Endodermal cell (in vitro differentiated cells): ENCODE measurements around the gene ARHGAP45. TPM values are rescaled to one million over a fixed set of nuclear protein-coding genes. Genes with fewer than 3 reads are reported as not detected.

Experiments
- DNase-seq: peaks from one replicate; pipeline ENCODE4 v3.0.0-alpha.2; 2017
- H3K27ac ChIP-seq: 2 replicates; pipeline ENCODE4 v1.5.1; 2013; ENCODE audit warnings: mild to moderate bottlenecking, low read depth, low read length, moderate library complexity
- H3K27me3 ChIP-seq: 2 replicates; pipeline ENCODE4 v1.6.1; 2013; ENCODE audit warnings: mild to moderate bottlenecking, low read length, moderate library complexity; ENCODE audit not compliant: insufficient read depth, control insufficient read depth, poor library complexity, severe bottlenecking
- H3K36me3 ChIP-seq: 2 replicates; pipeline ENCODE4 v1.7.0; 2013; ENCODE audit warnings: mild to moderate bottlenecking, low read length, moderate library complexity; ENCODE audit not compliant: control insufficient read depth, insufficient read depth
- H3K4me1 ChIP-seq: one replicate; pipeline ENCODE4 v1.7.0; 2013; ENCODE audit warnings: low read length; ENCODE audit not compliant: control insufficient read depth, insufficient read depth
- H3K4me3 ChIP-seq: 2 replicates; pipeline ENCODE4 v1.5.1; 2013; ENCODE audit warnings: mild to moderate bottlenecking, low read length, moderate library complexity
- H3K9ac ChIP-seq: 2 replicates; pipeline ENCODE4 v1.6.1; 2013; ENCODE audit warnings: mild to moderate bottlenecking, low read length, moderate library complexity; ENCODE audit not compliant: poor library complexity, severe bottlenecking; ENCODE audit errors: extremely low read depth
- H3K9me3 ChIP-seq: 2 replicates; pipeline ENCODE4 v1.6.1; 2013; ENCODE audit warnings: mild to moderate bottlenecking, low read length, moderate library complexity; ENCODE audit not compliant: control insufficient read depth
- H3K27ac Mint-ChIP-seq: 2 replicates; pipeline ENCODE4 v1.8.0; 2020; ENCODE audit warnings: mixed read lengths
- H3K27me3 Mint-ChIP-seq: 2 replicates; pipeline ENCODE4 v1.8.0; 2021; ENCODE audit warnings: mild to moderate bottlenecking, mixed read lengths; ENCODE audit not compliant: insufficient read depth
- H3K36me3 Mint-ChIP-seq: 2 replicates; pipeline ENCODE4 v1.8.0; 2020; ENCODE audit warnings: low read depth, mixed read lengths
- H3K4me1 Mint-ChIP-seq: 2 replicates; pipeline ENCODE4 v1.8.0; 2020; ENCODE audit warnings: mixed read lengths
- H3K4me3 Mint-ChIP-seq: 2 replicates; pipeline ENCODE4 v1.8.0; 2020; ENCODE audit warnings: mild to moderate bottlenecking, moderate library complexity, mixed read lengths
- H3K9me3 Mint-ChIP-seq: 2 replicates; pipeline ENCODE4 v1.8.0; 2020; ENCODE audit warnings: mild to moderate bottlenecking, mixed read lengths
- WGBS, 2 experiments: methylation state at CpG; one replicate each; pipeline versions ENCODE4 v1.1.5 to v1.1.7; 2013; ENCODE audit warnings: missing lambda C conversion rate in 2 of 2, mixed read lengths in 1 of 2; ENCODE audit not compliant: insufficient coverage in 1 of 2, insufficient read length in 1 of 2; 5-methylcytosine and 5-hydroxymethylcytosine counted together
- total RNA-seq, 2 donors: library from RNA; stranded (reverse); fragmentation: NEBNext Ultra II Directional in 1 of 2; extraction: Animal tissue kit (Norgen Biotek cat#: 25700) in 1 of 2; gene quantifications; 2 replicates in 1 of 2; 3 replicates in 1 of 2; pipeline ENCODE4 v1.2.1, GENCODE V29; 2021
- TF ChIP-seq, protein P1 (sequence below): fragments of 200-600 bp; sonication (generic); conservative IDR thresholded peaks from 2 replicates; pipeline ENCODE4 v1.5.0; 2021; ENCODE audit warnings: antibody characterized with exemption, mild to moderate bottlenecking

The ARHGAP45 gene
- total RNA-seq, 2 donors from 2014 or later, result 14.8 to 17.1 TPM

DNA sequence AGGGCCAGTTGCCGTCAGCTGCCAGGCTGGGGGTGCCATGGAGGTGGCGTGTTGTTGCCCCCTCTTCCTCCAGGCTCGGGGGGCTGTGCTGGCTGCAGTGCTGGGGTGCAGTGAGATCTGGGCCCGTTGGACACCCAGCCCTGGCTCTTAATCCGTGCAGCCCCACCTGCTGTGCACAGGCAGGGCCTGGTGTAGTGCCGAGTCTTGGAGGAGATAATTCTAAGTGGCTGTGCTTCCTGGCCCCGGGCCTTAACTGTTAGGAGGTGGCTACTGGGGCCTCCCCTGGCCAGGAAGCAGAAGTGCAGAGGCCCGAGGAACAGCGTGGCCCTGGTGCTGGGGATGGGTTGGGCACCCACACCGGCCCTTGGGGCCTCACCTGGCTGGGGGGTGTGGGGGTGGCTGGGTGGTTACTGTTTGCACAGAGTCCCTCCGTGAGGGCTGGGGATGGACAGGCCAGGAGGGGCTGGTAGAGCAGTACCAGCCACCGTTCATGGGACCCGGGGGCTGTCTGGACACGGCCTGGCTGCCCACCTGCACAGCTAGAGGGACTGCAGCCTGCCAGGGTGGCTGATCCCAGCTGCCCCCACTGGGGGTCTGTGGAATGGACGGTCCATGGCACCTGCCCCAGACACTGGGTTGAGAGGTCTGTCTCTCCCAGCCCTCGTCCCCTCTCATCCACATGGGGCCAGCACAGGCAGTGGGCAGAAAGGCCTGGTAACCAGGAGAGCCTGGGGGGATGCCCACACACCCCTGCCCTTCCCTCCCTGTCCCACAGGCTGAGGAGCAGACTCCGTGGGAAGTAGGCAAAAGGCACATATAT lies 40.1 kb downstream of the ARHGAP45 start:
- H3K4me1 Mint-ChIP-seq, result peaks cover 4% of the 10 kb centered on the region
- no peaks in the 10 kb centered on the region for H3K27me3 ChIP-seq
- H3K36me3 ChIP-seq, result peaks cover 21% of the 10 kb centered on the region
- WGBS, 2 experiments, result 82 to 91% methylated on average over 9 to 17 of the region's 17 CpGs
- peaks cover 7% of the 10 kb centered on the region for H3K36me3 Mint-ChIP-seq
- no peak overlapping the region for H3K27ac ChIP-seq
- TF ChIP-seq, protein P1, sequence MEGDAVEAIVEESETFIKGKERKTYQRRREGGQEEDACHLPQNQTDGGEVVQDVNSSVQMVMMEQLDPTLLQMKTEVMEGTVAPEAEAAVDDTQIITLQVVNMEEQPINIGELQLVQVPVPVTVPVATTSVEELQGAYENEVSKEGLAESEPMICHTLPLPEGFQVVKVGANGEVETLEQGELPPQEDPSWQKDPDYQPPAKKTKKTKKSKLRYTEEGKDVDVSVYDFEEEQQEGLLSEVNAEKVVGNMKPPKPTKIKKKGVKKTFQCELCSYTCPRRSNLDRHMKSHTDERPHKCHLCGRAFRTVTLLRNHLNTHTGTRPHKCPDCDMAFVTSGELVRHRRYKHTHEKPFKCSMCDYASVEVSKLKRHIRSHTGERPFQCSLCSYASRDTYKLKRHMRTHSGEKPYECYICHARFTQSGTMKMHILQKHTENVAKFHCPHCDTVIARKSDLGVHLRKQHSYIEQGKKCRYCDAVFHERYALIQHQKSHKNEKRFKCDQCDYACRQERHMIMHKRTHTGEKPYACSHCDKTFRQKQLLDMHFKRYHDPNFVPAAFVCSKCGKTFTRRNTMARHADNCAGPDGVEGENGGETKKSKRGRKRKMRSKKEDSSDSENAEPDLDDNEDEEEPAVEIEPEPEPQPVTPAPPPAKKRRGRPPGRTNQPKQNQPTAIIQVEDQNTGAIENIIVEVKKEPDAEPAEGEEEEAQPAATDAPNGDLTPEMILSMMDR, result peak; percentile 53
- no peak overlapping the region for H3K4me3 ChIP-seq
- no peaks in the 10 kb centered on the region for H3K9me3 Mint-ChIP-seq
- DNase-seq, result peak; percentile 71
- no peak overlapping the region for H3K9ac ChIP-seq
- H3K4me1 ChIP-seq, result no peaks in the 10 kb centered on the region
- peak overlapping the region; percentile 77 for H3K27ac Mint-ChIP-seq
- peak overlapping the region; percentile 22 for H3K4me3 Mint-ChIP-seq
- H3K9me3 ChIP-seq, result no peaks in the 10 kb centered on the region
- H3K27me3 Mint-ChIP-seq, result no peaks in the 10 kb centered on the region

DNA sequence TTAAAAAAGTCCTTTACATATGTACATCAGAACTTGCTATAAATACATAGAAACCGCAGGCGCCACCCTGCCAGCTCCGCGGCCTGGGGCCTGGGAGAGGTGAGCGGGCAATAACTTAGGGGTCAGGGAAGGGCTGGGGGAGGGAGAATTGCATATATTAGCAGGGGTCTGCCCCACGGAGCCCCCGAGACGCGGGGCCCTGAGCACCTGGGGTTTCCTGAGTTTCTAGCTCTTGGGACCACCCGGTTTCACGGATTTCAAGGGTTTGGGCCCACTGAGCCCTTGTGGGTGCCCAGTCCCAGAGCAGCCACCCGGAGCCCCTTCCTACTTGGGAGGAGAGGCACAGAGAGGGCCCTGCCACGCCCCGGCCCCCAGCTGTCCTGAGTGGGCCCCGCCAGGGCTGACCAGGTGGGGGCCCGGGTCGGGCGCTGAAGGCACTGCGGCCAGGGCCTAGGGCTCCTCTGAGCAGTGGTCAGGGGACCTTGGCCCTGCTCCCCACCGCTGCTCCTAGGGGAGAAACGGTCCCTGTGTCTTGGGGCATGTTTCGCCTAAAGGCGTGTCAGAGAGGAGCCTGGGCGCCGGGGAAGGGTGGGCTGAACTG lies 40.8 kb downstream of the ARHGAP45 start:
- Histone ChIP-seq H3K36me3 (peaks cover 25% of the 10 kb centered on the region), H3K4me3 (no peak overlapping the region), H3K27me3 (no peaks in the 10 kb centered on the region), H3K27ac (no peak overlapping the region), H3K9ac (no peak overlapping the region), H3K9me3 (no peaks in the 10 kb centered on the region), H3K4me1 (no peaks in the 10 kb centered on the region)
- Mint-ChIP-seq H3K27ac (no peak overlapping the region), H3K36me3 (peaks cover 7% of the 10 kb centered on the region), H3K9me3 (no peaks in the 10 kb centered on the region), H3K27me3 (no peaks in the 10 kb centered on the region), H3K4me3 (no peak overlapping the region), H3K4me1 (peaks cover 4% of the 10 kb centered on the region)
- TF ChIP-seq, protein P1, result no peak
- 96% methylated on average over 16 to 25 of the region's 25 CpGs for WGBS, 2 experiments
- DNase-seq, result no peak

DNA sequence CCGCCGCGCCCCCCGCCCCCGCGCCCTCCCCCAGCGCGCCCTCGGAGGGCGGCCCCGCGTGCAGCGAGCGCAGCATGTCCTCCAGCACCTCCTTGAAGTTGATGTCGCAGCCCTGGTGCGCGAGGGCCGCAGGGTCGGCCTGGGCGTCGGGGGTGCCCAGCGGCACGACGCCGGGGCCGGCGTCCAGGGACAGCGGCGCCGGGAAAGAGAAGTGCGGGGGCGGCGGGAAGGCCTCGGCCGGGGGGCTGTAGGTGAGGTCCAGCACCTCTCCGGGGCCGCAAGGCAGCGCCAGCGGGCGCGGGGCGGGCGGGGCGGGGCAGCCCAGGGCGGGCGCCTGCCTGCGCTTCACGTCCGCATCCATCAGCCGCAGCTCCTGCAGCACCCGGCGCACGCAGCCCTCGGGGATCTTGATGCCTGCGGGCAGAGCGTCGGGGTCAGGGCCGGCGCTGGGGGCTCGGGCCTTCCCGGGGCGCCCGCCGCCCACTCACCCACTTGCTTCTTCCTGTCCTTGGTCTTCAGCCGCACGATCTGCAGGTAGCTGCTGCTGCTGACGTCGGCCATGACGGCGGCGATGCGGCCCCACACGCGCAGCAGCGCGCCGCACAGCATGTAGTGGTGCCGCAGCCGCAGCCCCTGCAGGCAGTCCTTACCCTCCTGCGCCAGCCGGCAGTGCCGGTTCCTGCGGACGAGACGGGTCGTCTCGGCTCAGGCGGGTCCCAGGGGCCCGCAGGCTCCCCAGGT lies 41.5 kb downstream of the ARHGAP45 start:
- 96 to 98% methylated on average over 37 to 89 of the region's 89 CpGs for WGBS, 2 experiments
- H3K4me1 Mint-ChIP-seq, result peaks cover 3% of the 10 kb centered on the region
- H3K4me3 Mint-ChIP-seq, result no peak overlapping the region
- H3K36me3 Mint-ChIP-seq, result peaks cover 7% of the 10 kb centered on the region
- H3K27me3 Mint-ChIP-seq, result no peaks in the 10 kb centered on the region
- Histone ChIP-seq H3K27ac (no peak overlapping the region), H3K36me3 (peaks cover 26% of the 10 kb centered on the region), H3K9ac (no peak overlapping the region), H3K9me3 (no peaks in the 10 kb centered on the region), H3K4me1 (no peaks in the 10 kb centered on the region), H3K4me3 (no peak overlapping the region), H3K27me3 (no peaks in the 10 kb centered on the region)
- TF ChIP-seq, protein P1, result no peak
- H3K9me3 Mint-ChIP-seq, result no peaks in the 10 kb centered on the region
- H3K27ac Mint-ChIP-seq, result no peak overlapping the region
- DNase-seq, result no peak
